Fibroblast of mammary gland (primary cell): ENCODE results near the gene MED13L.

Experiments used
- DNase-seq: peaks from one replicate; pipeline ENCODE4 v3.0.0-alpha.2; 2010; ENCODE audit warnings: low read depth
- H3K4me3 ChIP-seq: 2 replicates; pipeline ENCODE4 v1.5.1; 2011; ENCODE audit warnings: low read depth, mild to moderate bottlenecking, low read length, moderate library complexity; ENCODE audit not compliant: control insufficient read depth
- CTCF ChIP-seq: conservative IDR thresholded peaks from 2 replicates; pipeline ENCODE4 v1.5.1; 2011; ENCODE audit warnings: low read depth, low read length, inconsistent platforms; ENCODE audit not compliant: control insufficient read depth, insufficient read depth

Gene MED13L

GRCh38 chr12:116068853-116069252 lies 208.6 kb downstream of the MED13L start:
- no peak for TF ChIP-seq CTCF
- DNase-seq = no peak
- no peak overlapping the region for H3K4me3 ChIP-seq

GRCh38 chr12:116068371-116068770 lies 209.1 kb downstream of the MED13L start:
- TF ChIP-seq CTCF = no peak

GRCh38 chr12:116067892-116068291 lies 209.6 kb downstream of the MED13L start:
- DNase-seq = no peak
- H3K4me3 ChIP-seq = no peak overlapping the region
- TF ChIP-seq CTCF = no peak

More at GRCh38 chr12:116068371-116068770, 209.1 kb downstream of the MED13L start:
- DNase-seq = no peak
- no peak overlapping the region for H3K4me3 ChIP-seq

GRCh38 chr12:116066381-116067230 lies 210.9 kb downstream of the MED13L start:
- peak; percentile 94 for TF ChIP-seq CTCF
- DNase-seq = peak; percentile 60

GRCh38 chr12:116065606-116066005 lies 211.9 kb downstream of the MED13L start:
- peak; percentile 53 for DNase-seq
- TF ChIP-seq CTCF = no peak
- H3K4me3 ChIP-seq = no peak overlapping the region

More at GRCh38 chr12:116066381-116067230, 210.9 kb downstream of the MED13L start:
- H3K4me3 ChIP-seq = no peak overlapping the region

GRCh38 chr12:116064493-116064892 lies 213.0 kb downstream of the MED13L start:
- H3K4me3 ChIP-seq = no peak overlapping the region
- TF ChIP-seq CTCF = no peak
- DNase-seq = no peak

- no peak for DNase-seq
- TF ChIP-seq CTCF = no peak
- no peak overlapping the region for H3K4me3 ChIP-seq
These were observed 214.8 kb downstream of the MED13L start for GRCh38 chr12:116062698-116063097.
